Endothelial cell of umbilical vein (primary cell): Measurements from ENCODE around the gene TK1. TPM values are rescaled to one million over a fixed set of nuclear protein-coding genes. Genes with fewer than 3 reads are reported as not detected.

Source experiments
- BruUV-seq: library from RNA; stranded (reverse); fragments of 400-500 nt; replicated peaks from 2 replicates; lab custom pipeline; 2021; lab: Mats Ljungman, UMichigan
- CTCF ChIA-PET: fragments of 300-600, 350-600 bp; sonication (Branson Sonifier 250); formaldehyde crosslinking; loops from one replicate; lab custom pipeline; 2021; ENCODE audit warnings: antibody characterized with exemption, inconsistent platforms; lab: Charles Lee
- POLR2A ChIA-PET: fragments of 300-600, 350-600 bp; sonication (Branson Sonifier 250); formaldehyde crosslinking; loops from one replicate; lab custom pipeline; 2021; ENCODE audit warnings: antibody characterized with exemption, inconsistent platforms; lab: Charles Lee
- DNase-seq: peaks from one replicate; pipeline ENCODE4 v3.0.0-alpha.2; 2011; ENCODE audit warnings: low read depth, low spot score
- FAIRE-seq: peaks from 2 replicates; lab custom pipeline; 2011; peaks lifted over from hg19 to GRCh38; lab: Jason Lieb, UNC
- H2AFZ ChIP-seq: 2 replicates; pipeline ENCODE4 v1.6.0; 2012; ENCODE audit warnings: low read depth, low read length, control low read depth, inconsistent platforms
- H3K27ac ChIP-seq: 2 replicates; pipeline ENCODE4 v1.5.1; 2011; ENCODE audit warnings: low read depth, mild to moderate bottlenecking, control low read depth, low read length, moderate library complexity; ENCODE audit not compliant: insufficient read depth
- H3K27me3 ChIP-seq, 2 experiments: 2 replicates each; pipeline versions ENCODE4 v1.6.0 to v1.6.1; 2011; ENCODE audit warnings: low read length in 2 of 2, mixed read lengths in 1 of 2; ENCODE audit not compliant: control insufficient read depth in 2 of 2, insufficient read depth in 2 of 2
- H3K36me3 ChIP-seq, 2 experiments: 2 replicates in 1 of 2; 3 replicates in 1 of 2; pipeline ENCODE4 v1.5.1; 2011; ENCODE audit warnings: low read length in 2 of 2, mild to moderate bottlenecking in 1 of 2, moderate library complexity in 1 of 2; ENCODE audit not compliant: control insufficient read depth in 2 of 2, insufficient read depth in 2 of 2; ENCODE audit errors: extremely low read depth in 1 of 2
- H3K4me1 ChIP-seq: 3 replicates; pipeline ENCODE4 v1.5.1; 2011; ENCODE audit warnings: mild to moderate bottlenecking, low read length; ENCODE audit not compliant: control insufficient read depth, insufficient read depth; ENCODE audit errors: extremely low read depth
- H3K4me2 ChIP-seq: 2 replicates; pipeline ENCODE4 v1.6.1; 2011; ENCODE audit warnings: low read length, control low read depth, mixed read lengths; ENCODE audit not compliant: insufficient read depth
- H3K4me3 ChIP-seq, 3 experiments: fragments of 200-600 bp in 1 of 3; sonication (generic), shearing (Covaris generic) in 1 of 3; replicated peaks in 1 of 3; 2 replicates each; pipeline ENCODE4 v1.5.1; 2011 to 2016; ENCODE audit warnings: control low read depth in 3 of 3, low read length in 3 of 3, mild to moderate bottlenecking in 2 of 3, inconsistent platforms in 1 of 3, low read depth in 1 of 3, moderate library complexity in 1 of 3; ENCODE audit not compliant: insufficient read depth in 1 of 3
- H3K79me2 ChIP-seq: 2 replicates; pipeline ENCODE4 v1.6.0; 2012; ENCODE audit warnings: low read length, inconsistent platforms; ENCODE audit not compliant: control insufficient read depth, insufficient read depth
- H3K9ac ChIP-seq: replicated peaks from 2 replicates; pipeline ENCODE3; 2011; ENCODE audit warnings: low read length, control low read depth; ENCODE audit not compliant: insufficient read depth; ENCODE audit errors: extremely low read depth
- H3K9me1 ChIP-seq: replicated peaks from 3 replicates; pipeline ENCODE4 v1.6.0; 2011; ENCODE audit warnings: mild to moderate bottlenecking, low read length; ENCODE audit not compliant: control insufficient read depth, insufficient read depth; ENCODE audit errors: extremely low read depth
- H3K9me3 ChIP-seq: replicated peaks from 2 replicates; pipeline ENCODE4 v1.5.1; 2012; ENCODE audit warnings: low read length, inconsistent platforms; ENCODE audit not compliant: control insufficient read depth, insufficient read depth
- H4K20me1 ChIP-seq: replicated peaks from 2 replicates; pipeline ENCODE3; 2011; ENCODE audit warnings: mild to moderate bottlenecking, low read length; ENCODE audit not compliant: control insufficient read depth, insufficient read depth; ENCODE audit errors: extremely low read depth
- EZH2 ChIP-seq: IDR thresholded peaks from 2 replicates; pipeline ENCODE4 v1.6.1; 2012; ENCODE audit warnings: borderline replicate concordance, low read depth, mild to moderate bottlenecking, moderate library complexity, low read length, inconsistent platforms; ENCODE audit not compliant: severe bottlenecking
- FOS ChIP-seq: IDR thresholded peaks from 2 replicates; pipeline ENCODE4 v1.6.1; 2011; ENCODE audit warnings: mild to moderate bottlenecking, low read length, moderate library complexity, borderline replicate concordance; ENCODE audit not compliant: insufficient read depth
- GATA2 ChIP-seq: IDR thresholded peaks from 2 replicates; pipeline ENCODE4 v1.7.0; 2011; ENCODE audit warnings: low read depth, mild to moderate bottlenecking, moderate library complexity, mixed read lengths, low read length; ENCODE audit not compliant: insufficient read length, insufficient read depth
- JUN ChIP-seq: IDR thresholded peaks from 2 replicates; pipeline ENCODE4 v1.6.1; 2011; ENCODE audit warnings: borderline replicate concordance, low read depth; ENCODE audit not compliant: insufficient read length, insufficient read depth
- MYC ChIP-seq: IDR thresholded peaks from one replicate; pipeline ENCODE4 v1.6.1; 2011; ENCODE audit warnings: mild to moderate bottlenecking, low read depth, low read length
- POLR2A ChIP-seq: IDR thresholded peaks from 2 replicates; pipeline ENCODE4 v1.6.1; 2012; ENCODE audit warnings: low read depth, mild to moderate bottlenecking, control low read depth, low read length
- POLR2AphosphoS5 ChIP-seq: IDR thresholded peaks from 2 replicates; pipeline ENCODE4 v1.6.1; 2012; ENCODE audit warnings: low read depth, mild to moderate bottlenecking, control low read depth, low read length, moderate library complexity; ENCODE audit not compliant: insufficient read depth
- dilution Hi-C: fragments of 300-500 bp; cut with MboI; formaldehyde crosslinking; loops from one replicate; pipeline ENCODE4 v1.15.0; 2019; ENCODE audit warnings: low sequenced_read_pairs; ENCODE audit not compliant: extremely low pct_ligation_motif_present
- intact Hi-C: fragments of 100-400 bp; cut with micrococcal nuclease; formaldehyde crosslinking; loops from one replicate; pipeline ENCODE4 v1.10.0; 2022
- polyA plus RNA-seq, 4 experiments: library from polyadenylated mRNA; depleted of rRNA in 3 of 4; stranded (reverse) in 3 of 4; unstranded in 1 of 4; fragments of >200 nt; gene quantifications; 2 replicates each; pipeline versions ENCODE4 v1.2.1 to v1.2.3, GENCODE V29; 2011 to 2012; ENCODE audit warnings: missing spikeins in 1 of 4
- total RNA-seq: library from RNA; stranded (reverse); gene quantifications from 2 replicates; pipeline ENCODE4 v1.2.3, GENCODE V29; 2021
- TF ChIP-seq, protein P1 (sequence below): IDR thresholded peaks from 2 replicates; pipeline ENCODE4 v1.6.1; 2011; ENCODE audit not compliant: insufficient read depth, insufficient read length
- TF ChIP-seq, protein P2 (sequence below), 2 donors: IDR thresholded peaks; 1 replicate in 1 of 2; 2 replicates in 1 of 2; pipeline ENCODE4 v1.5.1; 2011; ENCODE audit warnings: low read length in 2 of 2, mild to moderate bottlenecking in 2 of 2, moderate library complexity in 2 of 2, control low read depth in 1 of 2, inconsistent platforms in 1 of 2, low read depth in 1 of 2; ENCODE audit not compliant: insufficient read depth in 1 of 2; ENCODE audit errors: extremely low read depth in 1 of 2

Gene TK1
- total and polyA plus RNA-seq, 2 donors (not counting 3 experiments of a cell fraction or from before 2014, with no cell fraction given): 111 to 159 TPM

DNA sequence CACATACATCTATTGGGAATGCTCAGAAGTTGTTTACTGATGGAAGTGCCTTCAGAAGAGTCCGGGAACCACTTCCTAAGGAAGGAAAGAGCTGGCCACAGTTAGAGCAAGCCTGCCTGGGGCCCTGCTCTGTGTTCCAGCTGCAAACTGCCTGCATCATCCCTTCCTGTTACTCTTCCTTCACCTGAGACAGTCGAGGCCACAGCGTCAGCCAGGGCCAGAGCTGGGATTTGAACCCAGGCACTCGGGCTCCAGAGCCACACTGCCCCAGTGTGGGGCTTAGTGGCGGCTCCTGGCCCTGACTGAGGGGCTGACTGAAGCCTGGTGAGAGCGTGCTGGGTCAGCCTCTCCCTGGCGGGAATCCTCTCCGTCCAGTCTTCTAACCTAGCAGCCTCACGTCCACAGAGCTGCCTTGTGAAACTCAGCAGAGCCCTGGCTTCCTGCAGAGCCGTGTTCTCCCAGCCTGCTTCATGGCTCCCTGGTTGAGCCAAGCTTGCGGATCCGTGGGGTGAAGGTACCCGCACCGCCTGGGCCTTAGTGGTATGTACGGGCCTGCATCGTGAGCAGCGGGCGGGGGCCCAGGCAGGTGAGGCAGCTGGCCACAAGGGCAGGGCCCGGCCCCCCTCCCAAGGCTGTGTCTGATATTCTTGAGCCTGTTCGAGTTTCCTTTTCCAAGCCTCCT is 45.3 kb downstream of the TK1 start:
- POLR2A ChIA-PET: interaction anchor here (0.6 kb wide), 3 partner anchors 36 to 1489 kb away, joined by 3 to 4 read pairs (median 4); no protein-coding TSS in a partner anchor
- peak; percentile 73 for FAIRE-seq

More for the DNA sequence above, 45.3 kb downstream of the TK1 start:
- CTCF ChIA-PET: interaction anchor here (0.8 to 1.7 kb wide), 7 partner anchors 10 to 57 kb away, joined by 3 to 7 read pairs (median 3); no protein-coding TSS in a partner anchor
- intact Hi-C loops: loop anchor here (2.0 kb wide), 1 partner anchor 27 kb away; the partner anchor contains the start of gene SYNGR2
- dilution Hi-C loops: no loop called here
- peaks cover 22% of the 10 kb centered on the region for H3K4me1 ChIP-seq
- H3K79me2 ChIP-seq: no peaks in the 10 kb centered on the region
- no peak overlapping the region for H3K9ac ChIP-seq
- H3K9me3 ChIP-seq: no peaks in the 10 kb centered on the region
- no peak overlapping the region for H2AFZ ChIP-seq
- H3K4me3 ChIP-seq: no peak overlapping the region
- H3K27me3 ChIP-seq: no peaks in the 10 kb centered on the region
- no peak overlapping the region for H3K4me2 ChIP-seq
- BruUV-seq: no TSS peak
- DNase-seq: no peak
- H3K36me3 ChIP-seq: no peaks in the 10 kb centered on the region
- no peaks in the 10 kb centered on the region for H4K20me1 ChIP-seq
- no peaks in the 10 kb centered on the region for H3K9me1 ChIP-seq
- TF ChIP-seq EZH2 (no peak), MYC (no peak), FOS (no peak), GATA2 (no peak), POLR2A (no peak), JUN (no peak), POLR2AphosphoS5 (no peak)
- TF ChIP-seq, protein P1, sequence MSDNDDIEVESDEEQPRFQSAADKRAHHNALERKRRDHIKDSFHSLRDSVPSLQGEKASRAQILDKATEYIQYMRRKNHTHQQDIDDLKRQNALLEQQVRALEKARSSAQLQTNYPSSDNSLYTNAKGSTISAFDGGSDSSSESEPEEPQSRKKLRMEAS: no peak
- TF ChIP-seq, protein P2, sequence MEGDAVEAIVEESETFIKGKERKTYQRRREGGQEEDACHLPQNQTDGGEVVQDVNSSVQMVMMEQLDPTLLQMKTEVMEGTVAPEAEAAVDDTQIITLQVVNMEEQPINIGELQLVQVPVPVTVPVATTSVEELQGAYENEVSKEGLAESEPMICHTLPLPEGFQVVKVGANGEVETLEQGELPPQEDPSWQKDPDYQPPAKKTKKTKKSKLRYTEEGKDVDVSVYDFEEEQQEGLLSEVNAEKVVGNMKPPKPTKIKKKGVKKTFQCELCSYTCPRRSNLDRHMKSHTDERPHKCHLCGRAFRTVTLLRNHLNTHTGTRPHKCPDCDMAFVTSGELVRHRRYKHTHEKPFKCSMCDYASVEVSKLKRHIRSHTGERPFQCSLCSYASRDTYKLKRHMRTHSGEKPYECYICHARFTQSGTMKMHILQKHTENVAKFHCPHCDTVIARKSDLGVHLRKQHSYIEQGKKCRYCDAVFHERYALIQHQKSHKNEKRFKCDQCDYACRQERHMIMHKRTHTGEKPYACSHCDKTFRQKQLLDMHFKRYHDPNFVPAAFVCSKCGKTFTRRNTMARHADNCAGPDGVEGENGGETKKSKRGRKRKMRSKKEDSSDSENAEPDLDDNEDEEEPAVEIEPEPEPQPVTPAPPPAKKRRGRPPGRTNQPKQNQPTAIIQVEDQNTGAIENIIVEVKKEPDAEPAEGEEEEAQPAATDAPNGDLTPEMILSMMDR (IDR thresholded peaks at IDR 0.05; ENCODE audit: extremely low read depth in 1 of 2, insufficient read depth in 1 of 2, low read depth in 1 of 2, low read length in 2 of 2): no peak
- H3K27ac ChIP-seq: no peak overlapping the region
